ENCODE measurements around the gene LAMB4. TPM values are rescaled to one million over a fixed set of nuclear protein-coding genes. Genes with fewer than 3 reads are reported as not detected.

Gene LAMB4
- total RNA-seq, 1 experiment from 2014 or later, result 0.59 TPM

GRCh38 chr7:108016841-108017775 is 113.1 kb downstream of the LAMB4 start:
- DNase-seq (ENCODE audit: extremely low read depth, low read depth), result peak; percentile 54

- peak; percentile 55 for DNase-seq (ENCODE audit: extremely low read depth, low read depth)
Observed at GRCh38 chr7:108015740-108016139, 114.4 kb downstream of the LAMB4 start.

- peak; percentile 80 for DNase-seq (ENCODE audit: extremely low read depth, low read depth)
Observed at GRCh38 chr7:108014747-108015682, 115.1 kb downstream of the LAMB4 start.

GRCh38 chr7:108014215-108014614 is 115.9 kb downstream of the LAMB4 start:
- DNase-seq (ENCODE audit: extremely low read depth, low read depth), result no peak

GRCh38 chr7:108012499-108013430 is 117.4 kb downstream of the LAMB4 start:
- DNase-seq (ENCODE audit: extremely low read depth, low read depth), result no peak

GRCh38 chr7:108010377-108010776 is 119.8 kb downstream of the LAMB4 start:
- DNase-seq (ENCODE audit: extremely low read depth, low read depth), result no peak

GRCh38 chr7:108009873-108010272 is 120.3 kb downstream of the LAMB4 start:
- no peak for DNase-seq (ENCODE audit: extremely low read depth, low read depth)

- DNase-seq (ENCODE audit: extremely low read depth, low read depth), result no peak
Observed at GRCh38 chr7:108008827-108009226, 121.3 kb downstream of the LAMB4 start.

GRCh38 chr7:108008240-108008639 is 121.9 kb downstream of the LAMB4 start:
- no peak for DNase-seq (ENCODE audit: extremely low read depth, low read depth)

- DNase-seq (ENCODE audit: extremely low read depth, low read depth), result no peak
Observed at GRCh38 chr7:108007762-108008161, 122.4 kb downstream of the LAMB4 start.

- DNase-seq (ENCODE audit: extremely low read depth, low read depth), result no peak
Observed at GRCh38 chr7:108007261-108007660, 122.9 kb downstream of the LAMB4 start.

GRCh38 chr7:108004220-108005142 is 125.7 kb downstream of the LAMB4 start:
- no peak for DNase-seq (ENCODE audit: extremely low read depth, low read depth)

GRCh38 chr7:108003599-108003935 is 126.6 kb downstream of the LAMB4 start:
- no peak for DNase-seq (ENCODE audit: extremely low read depth, low read depth)

GRCh38 chr7:108002726-108003598 is 127.2 kb downstream of the LAMB4 start, which contains the start of gene LAMB1:
LAMB1 (minus strand) TSS chr7:108003161; CDS start chr7:108002885, 276 bp downstream.
- peak; percentile 48 for DNase-seq (ENCODE audit: extremely low read depth, low read depth)

GRCh38 chr7:108001764-108002725 is 128.1 kb downstream of the LAMB4 start:
- no peak for DNase-seq (ENCODE audit: extremely low read depth, low read depth)

GRCh38 chr7:108000875-108001763 is 129.0 kb downstream of the LAMB4 start:
- DNase-seq (ENCODE audit: extremely low read depth, low read depth), result no peak

All from NCI-H460 (cell line).